ENCODE results near the gene ST3GAL2.
"Not testable (repeated sequence)": the region's sequence is repeated elsewhere in the genome, so short reads cannot be mapped to it uniquely, and the experiment has no call there.

The ST3GAL2 gene

DNA sequence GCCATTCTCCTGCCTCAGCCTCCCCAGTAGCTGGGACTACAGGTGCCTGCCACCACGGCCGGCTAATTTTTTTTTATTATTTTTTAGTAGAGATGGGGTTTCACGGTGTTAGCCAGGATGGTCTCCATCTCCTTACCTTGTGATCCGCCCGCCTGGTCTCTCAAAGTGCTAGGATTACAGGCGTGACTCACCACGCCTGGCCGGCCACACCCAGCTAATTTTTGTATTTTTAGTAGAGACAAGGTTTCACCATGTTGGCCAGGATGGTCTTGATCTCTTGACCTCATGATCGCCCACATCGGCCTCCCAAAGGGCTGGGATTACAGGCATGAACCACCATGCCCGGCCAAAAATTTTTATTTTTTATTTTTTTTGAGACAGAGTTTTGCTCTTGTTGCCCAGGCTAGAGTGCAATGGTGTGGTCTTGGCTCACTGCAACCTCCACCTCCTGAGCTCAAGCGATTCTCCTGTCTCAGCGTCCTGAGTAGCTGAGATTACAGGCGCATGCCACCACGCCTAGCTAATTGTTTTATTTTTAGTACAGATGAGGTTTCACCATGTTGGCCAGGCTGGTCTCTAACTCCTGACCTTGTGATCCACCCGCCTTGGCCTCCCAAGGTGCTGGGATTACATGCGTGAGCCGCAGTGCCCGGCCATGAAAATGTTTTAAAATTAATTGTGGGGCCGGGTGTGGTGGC, 52.5 kb downstream of the ST3GAL2 start:
- not testable (repeated sequence) for H3K9me3 ChIP-seq (ENCODE audit: control insufficient read depth in 2 of 2, low read length in 2 of 2); H3K9ac ChIP-seq (ENCODE audit: low read depth in 1 of 2, low read length in 2 of 2); H3K27ac ChIP-seq (ENCODE audit: low read depth in 2 of 2, low read length in 2 of 2); H3K4me1 ChIP-seq (ENCODE audit: control insufficient read depth in 2 of 2, insufficient read depth in 2 of 2, low read length in 2 of 2); H3K4me3 ChIP-seq (ENCODE audit: low read length in 2 of 2); H3K36me3 ChIP-seq (ENCODE audit: control insufficient read depth in 2 of 2, insufficient read depth in 2 of 2, low read length in 2 of 2); H3K27me3 ChIP-seq (ENCODE audit: control insufficient read depth in 2 of 2, insufficient read depth in 2 of 2, low read length in 2 of 2)

DNA sequence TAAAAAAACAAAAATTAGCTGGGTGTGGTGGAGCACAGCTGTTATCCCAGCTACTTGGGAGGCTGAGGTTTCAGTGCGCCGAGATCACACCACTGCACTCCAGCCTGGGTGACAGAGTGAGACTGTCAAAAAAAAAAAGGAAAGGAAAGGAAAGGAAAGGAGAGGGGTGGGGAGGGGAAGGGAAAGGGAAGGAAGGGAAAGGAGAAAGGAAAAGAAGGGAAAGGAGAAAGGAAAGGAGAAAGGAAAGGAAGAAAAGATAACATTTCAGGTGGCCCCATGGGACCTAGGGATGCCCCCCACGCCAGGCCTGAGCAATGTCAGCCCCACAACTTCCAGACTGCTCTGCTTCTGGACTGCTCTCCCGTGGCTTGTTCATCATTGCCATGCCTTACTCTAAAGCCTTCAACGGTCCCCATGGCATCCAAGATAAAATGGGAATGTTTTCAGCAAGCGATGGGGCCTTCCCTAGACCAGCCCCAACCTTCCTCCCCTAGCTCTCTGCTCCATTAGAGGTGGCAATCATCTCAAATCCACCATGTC, 55.4 kb downstream of the ST3GAL2 start:
- Histone ChIP-seq H3K9me3 (ENCODE audit: control insufficient read depth in 2 of 2, low read length in 2 of 2) (no peaks in the 10 kb centered on the region), H3K4me3 (ENCODE audit: low read length in 2 of 2) (no peak overlapping the region), H3K4me1 (ENCODE audit: control insufficient read depth in 2 of 2, insufficient read depth in 2 of 2, low read length in 2 of 2) (peaks cover 5 to 17% of the 10 kb centered on the region in 2 donors), H3K27ac (ENCODE audit: low read depth in 2 of 2, low read length in 2 of 2) (no peak overlapping the region), H3K9ac (ENCODE audit: low read depth in 1 of 2, low read length in 2 of 2) (no peak overlapping the region), H3K27me3 (ENCODE audit: control insufficient read depth in 2 of 2, insufficient read depth in 2 of 2, low read length in 2 of 2) (no peaks in the 10 kb centered on the region), H3K36me3 (ENCODE audit: control insufficient read depth in 2 of 2, insufficient read depth in 2 of 2, low read length in 2 of 2) (peaks cover 0 to 9% of the 10 kb centered on the region in 2 donors)

DNA sequence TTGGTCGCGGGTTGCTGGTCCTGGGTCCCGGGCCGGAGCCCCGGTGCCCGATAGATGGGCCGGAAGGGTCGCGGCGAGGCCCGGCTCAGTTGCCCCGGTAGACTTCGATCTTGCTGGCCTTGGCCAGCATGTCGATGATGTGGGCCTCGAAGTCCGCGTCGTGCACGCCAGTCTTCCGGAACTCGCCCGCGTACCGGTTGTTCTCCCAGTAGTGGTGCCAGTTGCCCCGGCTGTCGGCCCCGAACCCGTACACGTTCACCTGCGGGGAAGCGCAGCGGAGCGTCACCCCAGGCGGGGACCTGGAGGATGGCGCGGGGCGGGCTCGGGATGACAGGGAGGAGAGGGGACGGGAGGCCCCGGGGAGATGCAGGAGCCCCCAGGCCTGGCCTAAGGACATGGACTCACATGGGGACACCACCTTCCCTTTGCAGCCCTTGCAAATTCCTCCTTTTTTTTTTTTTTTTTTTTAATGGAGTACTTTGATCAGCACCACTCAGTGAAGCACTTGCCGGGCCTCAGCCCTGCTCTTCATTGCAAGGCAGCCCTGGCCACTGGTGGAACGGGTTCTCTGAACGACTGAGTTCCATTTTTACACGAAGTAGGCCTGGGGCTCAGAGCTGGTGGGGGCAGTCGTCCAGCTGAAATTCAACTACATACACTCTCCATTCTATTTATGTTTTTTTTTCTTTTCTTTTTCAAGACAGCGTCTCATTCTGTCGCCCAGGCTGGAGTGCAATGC, 57.1 kb downstream of the ST3GAL2 start:
- H3K36me3 ChIP-seq (ENCODE audit: control insufficient read depth in 2 of 2, insufficient read depth in 2 of 2, low read length in 2 of 2) = peaks cover 0 to 6% of the 10 kb centered on the region in 2 donors
- H3K9ac ChIP-seq (ENCODE audit: low read depth in 1 of 2, low read length in 2 of 2) = peak overlapping the region; percentile 32 to 64
- H3K27me3 ChIP-seq (ENCODE audit: control insufficient read depth in 2 of 2, insufficient read depth in 2 of 2, low read length in 2 of 2) = no peaks in the 10 kb centered on the region
- H3K4me3 ChIP-seq (ENCODE audit: low read length in 2 of 2) = peak overlapping the region; percentile 86 to 95
- peak overlapping the region; percentile 75 to 82 for H3K27ac ChIP-seq (ENCODE audit: low read depth in 2 of 2, low read length in 2 of 2)
- peaks cover 5 to 17% of the 10 kb centered on the region in 2 donors for H3K4me1 ChIP-seq (ENCODE audit: control insufficient read depth in 2 of 2, insufficient read depth in 2 of 2, low read length in 2 of 2)
- H3K9me3 ChIP-seq (ENCODE audit: control insufficient read depth in 2 of 2, low read length in 2 of 2) = no peaks in the 10 kb centered on the region

DNA sequence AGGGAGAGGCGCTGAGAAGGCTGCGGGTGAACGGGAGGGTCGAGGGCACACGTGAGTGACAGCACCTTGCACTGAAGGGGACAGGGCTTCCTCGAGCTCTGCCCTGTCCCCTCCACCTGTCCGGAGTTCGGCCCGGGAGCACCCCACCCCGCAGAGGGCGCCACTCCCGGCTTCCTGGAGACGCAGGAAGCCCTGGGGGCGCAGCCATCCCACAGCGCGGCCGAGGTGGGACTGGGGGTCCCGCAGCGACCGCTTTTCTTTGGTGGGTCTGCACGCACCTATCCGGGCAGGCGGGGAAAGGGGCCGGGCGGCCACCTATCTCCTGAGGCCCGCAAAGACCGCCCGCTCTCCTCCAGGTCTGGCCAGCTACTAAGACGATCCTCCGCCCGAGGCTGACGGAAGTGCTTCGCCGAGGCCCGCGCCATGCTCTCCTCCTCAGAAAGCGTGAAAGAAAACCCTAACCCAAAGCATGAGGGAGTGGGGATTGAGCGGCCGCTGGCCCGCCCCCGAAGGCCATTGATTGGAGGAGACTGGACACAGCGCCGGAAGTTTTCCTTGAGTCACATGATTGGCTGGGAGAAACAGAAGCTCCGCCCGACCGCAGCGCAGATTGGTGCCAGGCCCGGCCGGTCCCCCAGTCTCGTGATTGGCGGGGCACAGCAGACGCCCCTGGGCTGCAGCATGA, 57.8 kb downstream of the ST3GAL2 start:
- H3K27ac ChIP-seq (ENCODE audit: low read depth in 2 of 2, low read length in 2 of 2) = peak overlapping the region; percentile 75 to 82
- H3K36me3 ChIP-seq (ENCODE audit: control insufficient read depth in 2 of 2, insufficient read depth in 2 of 2, low read length in 2 of 2) = peaks cover 3 to 6% of the 10 kb centered on the region in 2 donors
- peak overlapping the region; percentile 86 to 95 for H3K4me3 ChIP-seq (ENCODE audit: low read length in 2 of 2)
- H3K9ac ChIP-seq (ENCODE audit: low read depth in 1 of 2, low read length in 2 of 2) = peak overlapping the region; percentile 75 to 84
- H3K9me3 ChIP-seq (ENCODE audit: control insufficient read depth in 2 of 2, low read length in 2 of 2) = no peaks in the 10 kb centered on the region
- H3K4me1 ChIP-seq (ENCODE audit: control insufficient read depth in 2 of 2, insufficient read depth in 2 of 2, low read length in 2 of 2) = peaks cover 5 to 17% of the 10 kb centered on the region in 2 donors
- H3K27me3 ChIP-seq (ENCODE audit: control insufficient read depth in 2 of 2, insufficient read depth in 2 of 2, low read length in 2 of 2) = no peaks in the 10 kb centered on the region

DNA sequence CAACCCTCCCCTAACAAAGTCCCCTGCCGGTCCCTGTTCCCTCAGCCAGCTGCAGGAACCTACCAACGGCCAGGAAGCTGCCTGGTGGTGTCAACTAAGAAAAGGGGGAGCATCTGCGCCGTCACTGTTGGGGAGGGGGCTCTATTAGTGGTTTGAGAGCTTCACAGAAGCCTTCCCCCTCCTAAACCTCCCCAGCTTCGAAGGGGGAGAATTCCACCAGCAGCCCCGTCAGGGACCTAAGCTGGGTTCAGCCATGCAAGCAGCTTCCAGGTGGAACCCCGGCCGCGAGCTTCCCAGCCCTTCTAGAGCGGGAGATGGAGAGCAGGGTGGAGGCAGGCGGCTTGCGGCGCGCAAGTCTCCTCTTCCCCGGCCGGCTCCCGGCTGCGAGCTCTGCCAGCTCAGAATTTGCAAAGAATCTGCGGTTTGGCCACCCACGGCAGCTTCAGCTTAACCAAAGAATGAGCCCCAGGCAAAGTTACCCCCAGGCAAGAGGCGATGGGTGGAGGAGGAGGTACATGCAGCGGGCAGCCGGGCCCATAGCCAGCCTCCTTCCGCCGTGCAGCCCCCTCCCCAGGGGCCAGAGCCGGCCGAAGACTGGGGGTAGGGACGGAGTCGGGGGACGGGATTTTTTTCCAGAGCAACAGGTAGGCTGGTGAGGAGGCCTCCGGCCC, 58.5 kb downstream of the ST3GAL2 start:
- peak overlapping the region; percentile 75 to 84 for H3K9ac ChIP-seq (ENCODE audit: low read depth in 1 of 2, low read length in 2 of 2)
- H3K36me3 ChIP-seq (ENCODE audit: control insufficient read depth in 2 of 2, insufficient read depth in 2 of 2, low read length in 2 of 2) = peaks cover 5 to 7% of the 10 kb centered on the region in 2 donors
- H3K27ac ChIP-seq (ENCODE audit: low read depth in 2 of 2, low read length in 2 of 2) = peak overlapping the region; percentile 75 to 82
- no peaks in the 10 kb centered on the region for H3K27me3 ChIP-seq (ENCODE audit: control insufficient read depth in 2 of 2, insufficient read depth in 2 of 2, low read length in 2 of 2)
- H3K4me1 ChIP-seq (ENCODE audit: control insufficient read depth in 2 of 2, insufficient read depth in 2 of 2, low read length in 2 of 2) = peaks cover 5 to 17% of the 10 kb centered on the region in 2 donors
- no peaks in the 10 kb centered on the region for H3K9me3 ChIP-seq (ENCODE audit: control insufficient read depth in 2 of 2, low read length in 2 of 2)
- peak overlapping the region; percentile 86 to 95 for H3K4me3 ChIP-seq (ENCODE audit: low read length in 2 of 2)

DNA sequence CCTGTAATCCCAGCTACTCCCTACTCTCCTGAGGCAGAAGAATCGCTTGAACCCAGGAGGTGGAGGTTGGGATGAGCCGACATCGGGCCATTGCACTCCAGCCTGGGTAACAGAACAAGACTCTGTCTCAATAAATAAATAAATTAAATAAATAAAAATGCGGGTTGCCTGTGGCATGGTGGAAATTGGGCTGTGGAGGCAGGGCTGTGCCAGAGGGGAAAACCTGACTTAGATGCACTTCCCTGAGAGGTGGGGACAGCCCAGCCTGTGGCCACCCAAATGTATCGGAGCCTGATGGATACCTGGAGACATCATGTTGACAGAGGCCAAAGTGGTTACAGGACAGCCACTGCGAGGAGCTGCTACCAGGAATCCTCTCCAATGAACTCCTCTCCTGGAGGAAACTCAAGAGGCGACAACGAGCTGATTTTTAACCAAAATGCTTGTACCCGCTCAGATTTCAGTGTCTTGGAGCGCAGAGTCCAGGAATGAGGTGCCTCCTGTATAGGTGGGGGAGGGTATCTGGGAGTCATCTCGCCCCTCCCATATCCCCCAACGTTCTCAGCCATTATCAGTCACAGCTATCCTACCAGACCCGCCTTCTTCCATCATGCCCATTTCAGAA, 59.9 kb downstream of the ST3GAL2 start:
- H3K4me3 ChIP-seq (ENCODE audit: low read length in 2 of 2) = no peak overlapping the region
- H3K27ac ChIP-seq (ENCODE audit: low read depth in 2 of 2, low read length in 2 of 2) = no peak overlapping the region
- H3K9me3 ChIP-seq (ENCODE audit: control insufficient read depth in 2 of 2, low read length in 2 of 2) = no peaks in the 10 kb centered on the region
- no peaks in the 10 kb centered on the region for H3K27me3 ChIP-seq (ENCODE audit: control insufficient read depth in 2 of 2, insufficient read depth in 2 of 2, low read length in 2 of 2)
- no peak overlapping the region for H3K9ac ChIP-seq (ENCODE audit: low read depth in 1 of 2, low read length in 2 of 2)
- peaks cover 5 to 17% of the 10 kb centered on the region in 2 donors for H3K4me1 ChIP-seq (ENCODE audit: control insufficient read depth in 2 of 2, insufficient read depth in 2 of 2, low read length in 2 of 2)
- H3K36me3 ChIP-seq (ENCODE audit: control insufficient read depth in 2 of 2, insufficient read depth in 2 of 2, low read length in 2 of 2) = peaks cover 5 to 9% of the 10 kb centered on the region in 2 donors

DNA sequence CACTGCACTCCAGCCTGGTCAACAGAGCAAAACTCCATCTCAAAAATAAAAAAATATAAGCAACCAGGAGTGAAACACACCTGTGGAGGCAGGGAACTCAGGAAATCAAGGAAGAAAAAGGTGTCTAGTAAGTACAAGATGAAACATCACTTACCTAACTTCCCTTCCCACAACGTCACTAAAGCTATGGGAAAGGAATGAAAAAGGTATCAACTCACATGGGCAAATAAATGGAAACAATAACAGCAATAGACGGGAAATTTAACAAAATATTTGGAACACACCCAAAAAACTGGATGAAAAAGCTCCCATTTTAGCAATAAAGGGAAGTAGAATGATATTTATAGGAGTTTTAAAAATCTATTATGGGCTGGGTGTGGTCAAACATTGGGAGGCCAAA, 61.1 kb downstream of the ST3GAL2 start:
- Histone ChIP-seq H3K9me3 (ENCODE audit: control insufficient read depth in 2 of 2, low read length in 2 of 2) (no peaks in the 10 kb centered on the region), H3K27ac (ENCODE audit: low read depth in 2 of 2, low read length in 2 of 2) (no peak overlapping the region), H3K36me3 (ENCODE audit: control insufficient read depth in 2 of 2, insufficient read depth in 2 of 2, low read length in 2 of 2) (peaks cover 8 to 10% of the 10 kb centered on the region in 2 donors), H3K4me3 (ENCODE audit: low read length in 2 of 2) (no peak overlapping the region), H3K27me3 (ENCODE audit: control insufficient read depth in 2 of 2, insufficient read depth in 2 of 2, low read length in 2 of 2) (no peaks in the 10 kb centered on the region), H3K9ac (ENCODE audit: low read depth in 1 of 2, low read length in 2 of 2) (no peak overlapping the region), H3K4me1 (ENCODE audit: control insufficient read depth in 2 of 2, insufficient read depth in 2 of 2, low read length in 2 of 2) (peaks cover 5 to 17% of the 10 kb centered on the region in 2 donors)

DNA sequence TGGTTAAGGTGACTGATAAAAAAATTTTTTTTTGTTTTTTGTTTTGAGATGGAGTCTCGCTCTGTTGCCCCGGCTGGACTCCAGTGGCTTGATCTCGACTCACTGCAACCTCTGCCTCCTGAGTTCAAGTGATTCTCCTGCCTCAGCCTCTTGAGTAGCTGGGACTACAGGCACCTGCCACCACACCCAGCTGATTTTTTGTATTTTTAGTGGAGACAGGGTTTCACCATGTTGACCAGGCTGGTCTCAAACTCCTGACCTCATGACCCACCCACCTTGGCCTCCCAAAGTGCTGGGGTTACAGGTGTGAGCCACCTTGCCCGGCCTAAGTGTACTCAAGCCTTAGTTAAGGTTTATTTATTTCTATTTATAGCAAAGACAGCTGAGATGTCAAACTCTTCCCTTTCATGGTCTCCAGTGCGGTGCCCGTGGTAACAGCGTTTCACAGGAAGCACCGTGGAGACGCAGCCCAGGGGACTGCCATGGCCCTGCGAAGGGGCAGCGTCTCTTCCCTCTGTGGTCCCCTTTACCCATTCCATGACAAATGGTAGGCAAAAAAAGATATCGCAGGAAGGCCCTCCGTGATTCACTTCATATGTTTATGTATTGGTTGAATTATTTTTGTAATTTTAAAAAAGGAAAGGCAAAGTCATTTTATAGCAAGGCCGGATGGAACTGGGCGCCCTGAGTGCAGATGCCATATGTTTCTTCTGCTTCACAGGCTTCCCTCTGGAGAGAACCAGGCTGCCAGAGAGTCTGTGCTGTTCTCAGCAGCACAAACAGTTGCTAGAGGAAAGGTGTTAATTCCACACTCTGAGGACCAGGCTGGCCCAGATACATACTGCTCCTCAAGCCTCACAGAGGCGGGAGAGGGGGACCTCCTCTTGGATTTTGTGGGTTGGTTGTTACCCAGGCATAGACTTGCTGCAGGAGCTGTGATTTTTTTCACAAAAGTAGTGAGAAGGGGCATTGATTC, 63.0 kb downstream of the ST3GAL2 start:
- no peaks in the 10 kb centered on the region for H3K9me3 ChIP-seq (ENCODE audit: control insufficient read depth in 2 of 2, low read length in 2 of 2)
- peaks cover 5 to 12% of the 10 kb centered on the region in 2 donors for H3K4me1 ChIP-seq (ENCODE audit: control insufficient read depth in 2 of 2, insufficient read depth in 2 of 2, low read length in 2 of 2)
- H3K9ac ChIP-seq (ENCODE audit: low read depth in 1 of 2, low read length in 2 of 2) = no peak overlapping the region
- no peak overlapping the region for H3K4me3 ChIP-seq (ENCODE audit: low read length in 2 of 2)
- no peaks in the 10 kb centered on the region for H3K27me3 ChIP-seq (ENCODE audit: control insufficient read depth in 2 of 2, insufficient read depth in 2 of 2, low read length in 2 of 2)
- H3K36me3 ChIP-seq (ENCODE audit: control insufficient read depth in 2 of 2, insufficient read depth in 2 of 2, low read length in 2 of 2) = peaks cover 12 to 22% of the 10 kb centered on the region in 2 donors
- no peak overlapping the region for H3K27ac ChIP-seq (ENCODE audit: low read depth in 2 of 2, low read length in 2 of 2)

All from mucosa of rectum (tissue), 2 donors.